CD4-positive, CD25-positive, alpha-beta regulatory T cell (primary cell): ENCODE results near the gene NYAP2. TPM values are rescaled to one million over a fixed set of nuclear protein-coding genes. Genes with fewer than 3 reads are reported as not detected.
A peak's percentile ranks its signal among the peaks of the same experiment; 100 is the strongest.

Experiments used
- ATAC-seq, 2 donors: fragments of 150-1000 bp; cut with Tn5 transposase; one replicate each; pipeline ENCODE4 v1.10.0; 2021; ENCODE audit warnings: low read depth in 2 of 2, moderate number of reproducible peaks in 2 of 2, moderate library complexity in 1 of 2
- DNase-seq, 3 donors: peaks; one replicate each; pipeline versions ENCODE4 v3.0.0 to v3.0.0-alpha.2; 2012 to 2022; ENCODE audit warnings: mixed read lengths in 1 of 3
- H3K27ac ChIP-seq: one replicate; pipeline ENCODE4 v1.7.0; 2013; ENCODE audit warnings: mild to moderate bottlenecking, low read length; ENCODE audit not compliant: insufficient read depth, poor library complexity, severe bottlenecking
- H3K27me3 ChIP-seq: one replicate; pipeline ENCODE4 v1.7.0; 2013; ENCODE audit warnings: low read length; ENCODE audit not compliant: control insufficient read depth, insufficient read depth
- H3K36me3 ChIP-seq: one replicate; pipeline ENCODE4 v1.7.0; 2013; ENCODE audit warnings: mild to moderate bottlenecking, low read length, moderate library complexity; ENCODE audit not compliant: control insufficient read depth, insufficient read depth
- H3K4me1 ChIP-seq: 2 replicates; pipeline ENCODE4 v1.7.0; 2013; ENCODE audit warnings: mild to moderate bottlenecking, low read length; ENCODE audit not compliant: insufficient read depth, control insufficient read depth, poor library complexity, severe bottlenecking
- H3K4me3 ChIP-seq: one replicate; pipeline ENCODE4 v1.7.0; 2013; ENCODE audit warnings: low read depth, mild to moderate bottlenecking, low read length, moderate library complexity
- H3K9me3 ChIP-seq, 2 experiments: 1 replicate in 1 of 2; 2 replicates in 1 of 2; pipeline ENCODE4 v1.7.0; 2013; ENCODE audit warnings: low read length in 2 of 2, mild to moderate bottlenecking in 1 of 2, moderate library complexity in 1 of 2; ENCODE audit not compliant: control insufficient read depth in 2 of 2
- H3K27ac Mint-ChIP-seq, 3 donors: one replicate each; pipeline ENCODE4 v1.8.0; 2020 to 2022; ENCODE audit warnings: mild to moderate bottlenecking in 3 of 3, mixed read lengths in 3 of 3, moderate library complexity in 2 of 3
- H3K27me3 Mint-ChIP-seq: one replicate; pipeline ENCODE4 v1.8.0; 2022; ENCODE audit warnings: mild to moderate bottlenecking, mixed read lengths
- H3K36me3 Mint-ChIP-seq: one replicate; pipeline ENCODE4 v1.8.0; 2020; ENCODE audit warnings: mixed read lengths
- H3K4me1 Mint-ChIP-seq, 4 donors: one replicate each; pipeline ENCODE4 v1.8.0; 2020 to 2022; ENCODE audit warnings: mixed read lengths in 4 of 4, mild to moderate bottlenecking in 1 of 4
- H3K4me3 Mint-ChIP-seq, 4 donors: one replicate each; pipeline ENCODE4 v1.8.0; 2020 to 2022; ENCODE audit warnings: mild to moderate bottlenecking in 4 of 4, mixed read lengths in 4 of 4, moderate library complexity in 3 of 4
- H3K9me3 Mint-ChIP-seq, 7 donors: one replicate each; pipeline ENCODE4 v1.8.0; 2020 to 2022; ENCODE audit warnings: mixed read lengths in 7 of 7, mild to moderate bottlenecking in 3 of 7, moderate library complexity in 2 of 7
- polyA plus RNA-seq, 4 donors: library from polyadenylated mRNA; unstranded; fragments of 300-500 nt; fragmentation: Illumina TruSeq; gene quantifications; one replicate each; pipeline ENCODE4 v1.2.3, GENCODE V29; 2021
- total RNA-seq: library from RNA; stranded (reverse); gene quantifications from one replicate; pipeline ENCODE4 v1.2.3, GENCODE V29; 2022

Gene NYAP2
- total RNA-seq: 0.20 TPM
- polyA plus RNA-seq: not detected

DNA sequence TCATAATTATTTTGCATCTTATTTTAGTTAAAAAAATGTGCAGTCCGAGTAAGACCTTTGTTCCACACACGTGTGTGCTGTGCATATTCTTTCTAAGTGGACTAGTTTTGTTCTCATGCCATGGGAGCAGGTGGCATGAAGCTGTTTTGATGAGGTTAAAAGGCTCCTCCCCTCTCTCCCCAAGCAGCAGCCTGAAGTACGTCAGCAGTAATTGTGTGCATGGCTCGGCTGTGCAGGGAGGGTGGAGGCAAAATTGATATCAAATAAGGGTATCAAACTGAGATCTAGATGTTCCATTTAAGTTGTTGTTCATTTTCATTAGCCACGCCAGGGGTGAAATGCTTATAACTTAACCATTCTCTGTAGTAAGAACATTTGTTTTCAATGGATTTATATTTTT, at the start of gene NYAP2:
Gene NYAP2 (plus strand): TSS at position 207 of the 400 bp plus-strand sequence. CDS start 9,171 bp downstream, outside the sequence.
- Histone ChIP-seq H3K4me3 (no peak within 1 kb of the TSS), H3K9me3 (no peaks in the 10 kb centered on the region), H3K4me1 (no peaks in the 10 kb centered on the region), H3K27me3 (no peaks in the 10 kb centered on the region), H3K36me3 (no peaks in the 10 kb centered on the region), H3K27ac (no peak within 1 kb of the TSS)
- Mint-ChIP-seq H3K4me1 (no peaks in the 10 kb centered on the region), H3K27me3 (peaks cover 9% of the 10 kb centered on the region), H3K36me3 (no peaks in the 10 kb centered on the region), H3K9me3 (peaks cover 0 to 4% (median 0%) of the 10 kb centered on the region in 7 donors), H3K4me3 (peak within 1 kb of the TSS in 1 of 4 donors; percentile 18), H3K27ac (no peak within 1 kb of the TSS)
- ATAC-seq (no peak), DNase-seq (no peak)

DNA sequence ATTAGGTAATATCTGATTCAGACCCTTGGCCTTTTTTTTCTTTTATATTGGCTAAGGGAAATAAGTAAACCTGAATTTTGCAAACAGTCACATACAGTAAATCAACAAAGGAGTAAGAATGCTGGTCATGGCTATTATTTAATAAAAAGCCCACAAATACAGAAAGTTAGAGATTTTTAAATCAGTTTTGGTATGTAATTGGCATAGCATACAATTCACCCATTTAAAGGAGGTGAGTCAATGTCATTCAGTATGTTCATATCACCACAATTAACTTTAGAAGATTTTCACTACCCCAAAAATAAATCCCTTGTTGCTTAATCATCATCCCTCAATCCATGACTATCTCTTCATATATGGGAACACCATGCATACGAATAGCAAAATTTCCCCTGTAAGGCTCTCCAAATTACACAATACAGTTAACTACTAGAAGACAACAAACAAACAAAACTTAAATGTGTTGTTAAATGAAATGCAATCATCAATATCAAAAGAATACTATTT, 45.9 kb upstream of the NYAP2 start:
- Mint-ChIP-seq H3K4me1 (no peaks in the 10 kb centered on the region), H3K36me3 (no peaks in the 10 kb centered on the region)

GRCh38 chr2:225354281-225354774, 45.2 kb upstream of the NYAP2 start:
- Mint-ChIP-seq H3K9me3 (peaks cover 0 to 1% (median 0%) of the 10 kb centered on the region in 7 donors), H3K27ac (no peak overlapping the region), H3K27me3 (peaks cover 15% of the 10 kb centered on the region), H3K36me3 (no peaks in the 10 kb centered on the region), H3K4me1 (no peaks in the 10 kb centered on the region), H3K4me3 (peak overlapping the region in 1 of 4 donors; percentile 77)
- H3K9me3 ChIP-seq: no peaks in the 10 kb centered on the region
- DNase-seq: no peak
- H3K4me1 ChIP-seq: no peaks in the 10 kb centered on the region
- no peak overlapping the region for H3K27ac ChIP-seq
- H3K27me3 ChIP-seq: peaks cover 2% of the 10 kb centered on the region
- H3K4me3 ChIP-seq: no peak overlapping the region
- no peak for ATAC-seq
- no peaks in the 10 kb centered on the region for H3K36me3 ChIP-seq

More for the DNA sequence above, 45.9 kb upstream of the NYAP2 start:
- H3K27me3 Mint-ChIP-seq: peaks cover 15% of the 10 kb centered on the region
- Histone ChIP-seq H3K36me3 (no peaks in the 10 kb centered on the region), H3K4me1 (no peaks in the 10 kb centered on the region), H3K9me3 (no peaks in the 10 kb centered on the region), H3K4me3 (no peak overlapping the region), H3K27ac (no peak overlapping the region), H3K27me3 (peaks cover 2% of the 10 kb centered on the region)
- ATAC-seq: no peak
- no peak overlapping the region for H3K27ac Mint-ChIP-seq
- no peak for DNase-seq
- H3K9me3 Mint-ChIP-seq: peaks cover 0 to 1% (median 0%) of the 10 kb centered on the region in 7 donors
- H3K4me3 Mint-ChIP-seq: no peak overlapping the region

DNA sequence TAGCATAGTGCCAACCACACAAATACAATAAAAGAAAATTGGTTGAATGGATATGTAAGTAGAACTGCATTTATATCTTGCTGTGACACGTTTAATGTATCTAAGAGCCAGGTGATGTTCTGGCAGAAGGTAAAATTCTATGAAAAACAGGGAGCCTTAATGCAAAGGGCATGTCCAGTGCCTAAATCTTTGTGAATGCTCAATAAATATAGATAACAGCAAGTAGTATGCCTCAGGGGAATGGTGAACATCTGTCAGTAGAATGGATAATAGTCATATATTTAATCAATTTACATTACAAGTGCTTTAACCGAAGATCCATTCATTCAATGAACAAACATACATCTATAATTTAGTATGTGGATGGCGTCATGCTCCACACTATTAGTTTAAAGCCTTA, 43.7 kb upstream of the NYAP2 start:
- Histone ChIP-seq H3K9me3 (no peaks in the 10 kb centered on the region), H3K27me3 (peaks cover 2% of the 10 kb centered on the region), H3K4me3 (no peak overlapping the region), H3K27ac (no peak overlapping the region), H3K4me1 (no peaks in the 10 kb centered on the region), H3K36me3 (no peaks in the 10 kb centered on the region)
- DNase-seq (no peak), ATAC-seq (no peak)
- Mint-ChIP-seq H3K27me3 (peaks cover 15% of the 10 kb centered on the region), H3K27ac (no peak overlapping the region), H3K4me3 (no peak overlapping the region), H3K4me1 (no peaks in the 10 kb centered on the region), H3K9me3 (peaks cover 0 to 1% (median 0%) of the 10 kb centered on the region in 7 donors), H3K36me3 (no peaks in the 10 kb centered on the region)

DNA sequence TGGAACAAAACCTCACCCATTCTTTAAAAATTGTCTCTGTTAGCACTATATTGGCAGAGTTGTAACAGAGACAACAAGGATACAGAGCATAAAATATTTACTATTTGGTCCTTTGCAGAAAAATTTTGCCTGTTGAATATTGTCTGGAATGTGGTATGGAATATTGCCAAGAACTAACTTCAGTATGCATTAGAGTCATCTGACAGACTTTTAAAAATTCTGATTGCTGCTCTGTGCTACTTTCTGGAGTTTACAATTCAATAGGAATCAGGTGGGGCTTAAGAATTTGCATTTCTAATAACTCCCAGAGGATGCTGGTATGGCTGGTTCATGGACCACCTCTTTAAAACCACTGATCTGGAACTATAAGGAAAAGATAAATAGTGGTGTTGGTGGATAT, 32.8 kb upstream of the NYAP2 start:
- Histone ChIP-seq H3K36me3 (no peaks in the 10 kb centered on the region), H3K27ac (no peak overlapping the region), H3K27me3 (no peaks in the 10 kb centered on the region), H3K4me3 (no peak overlapping the region), H3K9me3 (no peaks in the 10 kb centered on the region), H3K4me1 (no peaks in the 10 kb centered on the region)
- H3K4me1 Mint-ChIP-seq: no peaks in the 10 kb centered on the region
- no peaks in the 10 kb centered on the region for H3K36me3 Mint-ChIP-seq
- no peak for ATAC-seq
- no peak overlapping the region for H3K27ac Mint-ChIP-seq
- no peak for DNase-seq
- peaks cover 5% of the 10 kb centered on the region for H3K27me3 Mint-ChIP-seq
- H3K4me3 Mint-ChIP-seq: no peak overlapping the region
- peaks cover 0 to 2% (median 0%) of the 10 kb centered on the region in 7 donors for H3K9me3 Mint-ChIP-seq

DNA sequence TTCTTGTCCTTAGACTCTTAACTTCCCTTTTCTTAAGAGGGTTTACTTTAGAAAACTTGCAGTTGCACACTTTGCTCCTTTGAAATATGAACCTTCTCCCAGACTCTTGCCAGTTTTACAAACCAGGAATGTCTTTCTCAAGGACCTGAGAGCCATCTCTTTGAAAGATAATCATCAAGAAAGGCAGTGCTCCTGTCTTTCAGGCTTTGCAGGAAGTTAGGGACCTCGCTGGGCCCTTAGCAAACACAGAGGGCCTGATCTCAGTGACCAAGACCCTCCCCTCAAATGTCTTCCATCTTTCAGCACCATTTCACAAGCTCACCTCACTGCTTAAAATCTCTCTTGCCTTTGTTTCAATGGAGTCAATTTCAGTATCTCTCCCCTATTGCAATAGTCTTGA, 32.0 kb upstream of the NYAP2 start:
- Mint-ChIP-seq H3K36me3 (no peaks in the 10 kb centered on the region), H3K4me3 (no peak overlapping the region), H3K4me1 (no peaks in the 10 kb centered on the region), H3K27ac (no peak overlapping the region), H3K27me3 (peaks cover under 1% of the 10 kb centered on the region), H3K9me3 (peaks cover 0 to 2% (median 0%) of the 10 kb centered on the region in 7 donors)
- no peaks in the 10 kb centered on the region for H3K27me3 ChIP-seq
- DNase-seq (no peak), ATAC-seq (no peak)
- no peaks in the 10 kb centered on the region for H3K4me1 ChIP-seq
- H3K36me3 ChIP-seq: no peaks in the 10 kb centered on the region
- H3K27ac ChIP-seq: no peak overlapping the region
- H3K4me3 ChIP-seq: no peak overlapping the region
- no peaks in the 10 kb centered on the region for H3K9me3 ChIP-seq

GRCh38 chr2:225378984-225379383, 20.5 kb upstream of the NYAP2 start:
- ATAC-seq (no peak), DNase-seq (no peak)
- Mint-ChIP-seq H3K36me3 (no peaks in the 10 kb centered on the region), H3K4me3 (no peak overlapping the region), H3K4me1 (no peaks in the 10 kb centered on the region), H3K9me3 (no peaks in the 10 kb centered on the region), H3K27ac (no peak overlapping the region), H3K27me3 (peaks cover 6% of the 10 kb centered on the region)
- H3K9me3 ChIP-seq: no peaks in the 10 kb centered on the region
- H3K4me3 ChIP-seq: no peak overlapping the region
- H3K36me3 ChIP-seq: no peaks in the 10 kb centered on the region
- H3K27me3 ChIP-seq: no peaks in the 10 kb centered on the region
- no peaks in the 10 kb centered on the region for H3K4me1 ChIP-seq
- H3K27ac ChIP-seq: no peak overlapping the region

GRCh38 chr2:225379856-225380255, 19.7 kb upstream of the NYAP2 start:
- Histone ChIP-seq H3K36me3 (no peaks in the 10 kb centered on the region), H3K27me3 (no peaks in the 10 kb centered on the region), H3K9me3 (no peaks in the 10 kb centered on the region), H3K4me3 (no peak overlapping the region), H3K4me1 (no peaks in the 10 kb centered on the region), H3K27ac (no peak overlapping the region)
- Mint-ChIP-seq H3K27ac (no peak overlapping the region), H3K4me1 (no peaks in the 10 kb centered on the region), H3K4me3 (no peak overlapping the region), H3K36me3 (no peaks in the 10 kb centered on the region), H3K27me3 (peaks cover 8% of the 10 kb centered on the region), H3K9me3 (peaks cover 0 to 1% (median 0%) of the 10 kb centered on the region in 7 donors)
- no peak for DNase-seq
- no peak for ATAC-seq
